Lower lobe of right lung (tissue), 2 donors: Measurements from ENCODE around the gene KIF2A. TPM values are rescaled to one million over a fixed set of nuclear protein-coding genes. Genes with fewer than 3 reads are reported as not detected.
A peak's percentile ranks its signal among the peaks of the same experiment; 100 is the strongest.

ENCODE experiments used
- ATAC-seq, 2 donors: fragments of 200-7000 bp; cut with Tn5 transposase; one replicate each; pipeline ENCODE4 v1.9.1; 2020 to 2022; ENCODE audit warnings: mild to moderate bottlenecking in 2 of 2, moderate library complexity in 2 of 2
- DNase-seq: peaks from one replicate; pipeline ENCODE4 v3.0.0-alpha.2; 2020
- H3K27ac ChIP-seq: fragments of 200-600 bp; one replicate; pipeline ENCODE4 v1.8.0; 2022
- H3K27me3 ChIP-seq: fragments of 200-600 bp; one replicate; pipeline ENCODE4 v1.8.0; 2022; ENCODE audit warnings: low read depth
- H3K36me3 ChIP-seq: fragments of 200-600 bp; one replicate; pipeline ENCODE4 v1.8.0; 2022; ENCODE audit warnings: mild to moderate bottlenecking
- H3K4me1 ChIP-seq: fragments of 200-600 bp; one replicate; pipeline ENCODE4 v1.8.0; 2022
- H3K4me3 ChIP-seq: fragments of 200-600 bp; one replicate; pipeline ENCODE4 v1.8.0; 2022; ENCODE audit warnings: mild to moderate bottlenecking
- H3K9me3 ChIP-seq: fragments of 200-600 bp; one replicate; pipeline ENCODE4 v1.8.0; 2022
- CTCF ChIP-seq: fragments of 200-600 bp; IDR thresholded peaks from one replicate; pipeline ENCODE4 v1.8.0; 2022; ENCODE audit warnings: antibody characterized with exemption, mild to moderate bottlenecking
- intact Hi-C: fragments of 100-400 bp; cut with DNase I; formaldehyde crosslinking; loops from one replicate; pipeline ENCODE4 v1.11.0; 2022
- total RNA-seq: library from RNA; stranded (reverse); fragmentation: NEBNext Ultra II Directional; extraction: Animal tissue kit (Norgen Biotek cat#: 25700); gene quantifications from one replicate; pipeline ENCODE4 v1.2.1, GENCODE V29; 2021
- donor health status: DM: no; HTN: yes; CAD: no; lungs with severe emphysema.

The KIF2A gene
- total RNA-seq, 1 donor from 2014 or later: 23.5 TPM

DNA sequence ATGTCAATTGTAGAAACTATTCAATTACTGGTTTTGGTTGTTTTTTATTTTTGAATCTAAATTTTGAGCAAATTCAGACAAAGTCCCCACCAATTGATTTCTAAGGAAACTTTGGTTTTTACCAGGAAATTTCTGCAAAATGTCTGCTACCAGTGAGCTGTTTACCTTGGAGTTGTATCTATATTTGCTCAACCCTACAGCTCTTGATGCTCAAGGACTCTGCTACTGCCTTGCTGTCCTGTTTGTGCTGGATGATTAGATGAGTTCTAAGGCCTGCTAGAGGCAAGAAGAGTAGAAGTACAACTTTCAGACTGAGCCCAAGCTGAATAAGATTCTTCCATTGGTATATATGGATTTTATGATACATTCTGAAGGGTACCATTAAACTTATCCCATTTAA is 42.6 kb upstream of the KIF2A start:
- no peaks in the 10 kb centered on the region for H3K9me3 ChIP-seq
- DNase-seq (no peak), ATAC-seq (no peak)
- H3K36me3 ChIP-seq: no peaks in the 10 kb centered on the region
- intact Hi-C loops: no loop called here
- no peaks in the 10 kb centered on the region for H3K27me3 ChIP-seq
- H3K27ac ChIP-seq: no peak overlapping the region
- TF ChIP-seq CTCF: no peak
- H3K4me3 ChIP-seq: no peak overlapping the region
- no peaks in the 10 kb centered on the region for H3K4me1 ChIP-seq

DNA sequence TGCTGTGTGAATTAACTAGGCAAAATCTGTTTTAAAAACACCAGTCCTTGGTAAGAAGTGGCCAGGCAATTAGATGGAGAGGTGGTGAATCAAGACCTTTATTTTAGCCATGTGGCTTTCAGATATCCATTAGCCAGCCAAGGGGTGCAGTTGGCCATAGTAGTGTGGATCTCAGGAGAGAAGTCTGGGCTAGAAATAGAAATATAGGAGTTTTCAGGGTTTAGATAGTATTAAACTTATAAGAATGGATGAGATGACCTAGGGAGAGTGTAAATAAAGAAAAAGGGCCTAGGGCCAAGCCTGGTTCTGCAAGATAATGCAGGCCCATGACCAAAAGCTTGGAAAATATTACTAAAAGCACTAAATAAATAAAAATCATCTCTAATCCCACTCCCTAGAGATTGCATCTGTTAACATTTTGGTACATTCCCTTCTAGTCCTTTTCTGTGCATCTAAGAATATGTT is 40.3 kb upstream of the KIF2A start:
- H3K27ac ChIP-seq: no peak overlapping the region
- no peaks in the 10 kb centered on the region for H3K36me3 ChIP-seq
- H3K9me3 ChIP-seq: no peaks in the 10 kb centered on the region
- TF ChIP-seq CTCF: no peak
- H3K4me3 ChIP-seq: no peak overlapping the region
- intact Hi-C loops: no loop called here
- DNase-seq (no peak), ATAC-seq (no peak)
- H3K4me1 ChIP-seq: no peaks in the 10 kb centered on the region
- H3K27me3 ChIP-seq: no peaks in the 10 kb centered on the region

- no peak for ATAC-seq
- DNase-seq: no peak
- intact Hi-C loops: no loop called here
- no peak overlapping the region for H3K27ac ChIP-seq
- H3K27me3 ChIP-seq: no peaks in the 10 kb centered on the region
- no peaks in the 10 kb centered on the region for H3K36me3 ChIP-seq
- H3K4me3 ChIP-seq: no peak overlapping the region
- H3K4me1 ChIP-seq: no peaks in the 10 kb centered on the region
- no peak for TF ChIP-seq CTCF
- H3K9me3 ChIP-seq: no peaks in the 10 kb centered on the region
These were observed 39.4 kb upstream of the KIF2A start for GRCh38 chr5:62266573-62266972.

DNA sequence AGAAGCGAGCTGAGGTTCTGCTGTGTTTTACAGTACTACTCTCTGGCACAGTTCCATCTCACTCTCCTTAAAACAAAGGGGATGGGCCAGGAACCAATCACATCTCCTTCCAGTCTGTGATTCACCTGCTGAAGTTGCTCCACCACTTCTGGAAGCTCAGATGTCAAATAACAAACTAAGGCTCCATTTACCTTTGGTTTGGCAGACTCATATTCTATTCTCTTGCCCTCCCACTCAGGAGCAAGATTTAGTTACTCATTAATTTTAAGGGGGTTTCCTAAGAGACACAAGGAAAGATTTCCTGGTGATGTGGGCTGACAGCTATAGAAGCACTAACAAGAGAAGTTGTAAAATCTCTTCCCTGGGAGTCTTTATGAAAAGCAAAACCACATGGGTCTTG is 37.8 kb upstream of the KIF2A start:
- DNase-seq (no peak), ATAC-seq (peak; percentile 57 to 62)
- no peaks in the 10 kb centered on the region for H3K27me3 ChIP-seq
- TF ChIP-seq CTCF: no peak
- H3K9me3 ChIP-seq: no peaks in the 10 kb centered on the region
- no peaks in the 10 kb centered on the region for H3K36me3 ChIP-seq
- intact Hi-C loops: no loop called here
- no peaks in the 10 kb centered on the region for H3K4me1 ChIP-seq
- no peak overlapping the region for H3K27ac ChIP-seq
- no peak overlapping the region for H3K4me3 ChIP-seq

- TF ChIP-seq CTCF: no peak
- Histone ChIP-seq H3K4me1 (no peaks in the 10 kb centered on the region), H3K9me3 (no peaks in the 10 kb centered on the region), H3K27me3 (no peaks in the 10 kb centered on the region), H3K27ac (no peak overlapping the region), H3K36me3 (no peaks in the 10 kb centered on the region), H3K4me3 (no peak overlapping the region)
- no peak for DNase-seq
- ATAC-seq: no peak
- intact Hi-C loops: no loop called here
These were observed 37.2 kb upstream of the KIF2A start for GRCh38 chr5:62268792-62269191.

- TF ChIP-seq CTCF: no peak
- H3K9me3 ChIP-seq: no peaks in the 10 kb centered on the region
- intact Hi-C loops: no loop called here
- H3K27me3 ChIP-seq: no peaks in the 10 kb centered on the region
- H3K36me3 ChIP-seq: no peaks in the 10 kb centered on the region
- no peak overlapping the region for H3K4me3 ChIP-seq
- DNase-seq: no peak
- H3K4me1 ChIP-seq: no peaks in the 10 kb centered on the region
- H3K27ac ChIP-seq: no peak overlapping the region
- no peak for ATAC-seq
These were observed 34.6 kb upstream of the KIF2A start for GRCh38 chr5:62271370-62271769.
